ENCODE measurements around the gene GLCCI1.
"Not testable (repeated sequence)": the region's sequence is repeated elsewhere in the genome, so short reads cannot be mapped to it uniquely, and the experiment has no call there.

GLCCI1 gene

GRCh38 chr7:8042796-8043535, 74.4 kb downstream of the GLCCI1 start:
- in situ Hi-C loops (cut with HindIII; ENCODE audit: low sequenced_read_pairs), result no loop called here

GRCh38 chr7:8044761-8045430, 76.3 kb downstream of the GLCCI1 start:
- in situ Hi-C loops (cut with HindIII; ENCODE audit: low sequenced_read_pairs), result no loop called here

- in situ Hi-C loops (cut with HindIII; ENCODE audit: low sequenced_read_pairs), result not testable (repeated sequence)
Measured at GRCh38 chr7:8048067-8048466, 79.5 kb downstream of the GLCCI1 start.

GRCh38 chr7:8051373-8051772, 82.8 kb downstream of the GLCCI1 start:
- in situ Hi-C loops (cut with HindIII; ENCODE audit: low sequenced_read_pairs), result no loop called here

GRCh38 chr7:8051998-8052397, 83.4 kb downstream of the GLCCI1 start:
- in situ Hi-C loops (cut with HindIII; ENCODE audit: low sequenced_read_pairs), result no loop called here

GRCh38 chr7:8052824-8053223, 84.2 kb downstream of the GLCCI1 start:
- in situ Hi-C loops (cut with HindIII; ENCODE audit: low sequenced_read_pairs), result no loop called here

- in situ Hi-C loops (cut with HindIII; ENCODE audit: low sequenced_read_pairs), result no loop called here
Measured at GRCh38 chr7:8056439-8056838, 87.8 kb downstream of the GLCCI1 start.

GRCh38 chr7:8057566-8057965, 89.0 kb downstream of the GLCCI1 start:
- in situ Hi-C loops (cut with HindIII; ENCODE audit: low sequenced_read_pairs), result no loop called here

- in situ Hi-C loops (cut with HindIII; ENCODE audit: low sequenced_read_pairs), result no loop called here
Measured at GRCh38 chr7:8058322-8058721, 89.7 kb downstream of the GLCCI1 start.

- in situ Hi-C loops (cut with HindIII; ENCODE audit: low sequenced_read_pairs), result no loop called here
Measured at GRCh38 chr7:8058852-8059251, 90.3 kb downstream of the GLCCI1 start.

GRCh38 chr7:8060241-8060640, 91.6 kb downstream of the GLCCI1 start:
- in situ Hi-C loops (cut with HindIII; ENCODE audit: low sequenced_read_pairs), result no loop called here

- in situ Hi-C loops (cut with HindIII; ENCODE audit: low sequenced_read_pairs), result not testable (repeated sequence)
Measured at GRCh38 chr7:8063300-8063699, 94.7 kb downstream of the GLCCI1 start.

- in situ Hi-C loops (cut with HindIII; ENCODE audit: low sequenced_read_pairs), result no loop called here
Measured at GRCh38 chr7:8063706-8064297, 95.2 kb downstream of the GLCCI1 start.

- in situ Hi-C loops (cut with HindIII; ENCODE audit: low sequenced_read_pairs), result no loop called here
Measured at GRCh38 chr7:8064828-8065227, 96.2 kb downstream of the GLCCI1 start.

GRCh38 chr7:8065356-8065813, 96.8 kb downstream of the GLCCI1 start:
- in situ Hi-C loops (cut with HindIII; ENCODE audit: low sequenced_read_pairs), result no loop called here

- in situ Hi-C loops (cut with HindIII; ENCODE audit: low sequenced_read_pairs), result no loop called here
Measured at GRCh38 chr7:8068892-8069686, 100.5 kb downstream of the GLCCI1 start.

- in situ Hi-C loops (cut with HindIII; ENCODE audit: low sequenced_read_pairs), result no loop called here
Measured at GRCh38 chr7:8070451-8071180, 102.0 kb downstream of the GLCCI1 start.

- in situ Hi-C loops (cut with HindIII; ENCODE audit: low sequenced_read_pairs), result no loop called here
Measured at GRCh38 chr7:8078418-8078817, 109.8 kb downstream of the GLCCI1 start.

GRCh38 chr7:8082762-8083161, 114.2 kb downstream of the GLCCI1 start:
- in situ Hi-C loops (cut with HindIII; ENCODE audit: low sequenced_read_pairs), result no loop called here

- in situ Hi-C loops (cut with HindIII; ENCODE audit: low sequenced_read_pairs), result no loop called here
Measured at GRCh38 chr7:8084836-8085235, 116.2 kb downstream of the GLCCI1 start.

- in situ Hi-C loops (cut with HindIII; ENCODE audit: low sequenced_read_pairs), result no loop called here
Measured at GRCh38 chr7:8085420-8085819, 116.8 kb downstream of the GLCCI1 start.
